Endothelial cell of umbilical vein (primary cell): ENCODE data around the gene NKRF. TPM values are rescaled to one million over a fixed set of nuclear protein-coding genes. Genes with fewer than 3 reads are reported as not detected.

Source experiments
- BruUV-seq: library from RNA; stranded (reverse); fragments of 400-500 nt; replicated peaks from 2 replicates; lab custom pipeline; 2021; lab: Mats Ljungman, UMichigan
- CTCF ChIA-PET: fragments of 300-600, 350-600 bp; sonication (Branson Sonifier 250); formaldehyde crosslinking; loops from one replicate; lab custom pipeline; 2021; ENCODE audit warnings: antibody characterized with exemption, inconsistent platforms; lab: Charles Lee
- POLR2A ChIA-PET: fragments of 300-600, 350-600 bp; sonication (Branson Sonifier 250); formaldehyde crosslinking; loops from one replicate; lab custom pipeline; 2021; ENCODE audit warnings: antibody characterized with exemption, inconsistent platforms; lab: Charles Lee
- DNase-seq: peaks from one replicate; pipeline ENCODE4 v3.0.0-alpha.2; 2011; ENCODE audit warnings: low read depth, low spot score
- FAIRE-seq: peaks from 2 replicates; lab custom pipeline; 2011; peaks lifted over from hg19 to GRCh38; lab: Jason Lieb, UNC
- H2AFZ ChIP-seq: 2 replicates; pipeline ENCODE4 v1.6.0; 2012; ENCODE audit warnings: low read depth, low read length, control low read depth, inconsistent platforms
- H3K27ac ChIP-seq: 2 replicates; pipeline ENCODE4 v1.5.1; 2011; ENCODE audit warnings: low read depth, mild to moderate bottlenecking, control low read depth, low read length, moderate library complexity; ENCODE audit not compliant: insufficient read depth
- H3K27me3 ChIP-seq, 2 experiments: 2 replicates each; pipeline versions ENCODE4 v1.6.0 to v1.6.1; 2011; ENCODE audit warnings: low read length in 2 of 2, mixed read lengths in 1 of 2; ENCODE audit not compliant: control insufficient read depth in 2 of 2, insufficient read depth in 2 of 2
- H3K36me3 ChIP-seq, 2 experiments: 2 replicates in 1 of 2; 3 replicates in 1 of 2; pipeline ENCODE4 v1.5.1; 2011; ENCODE audit warnings: low read length in 2 of 2, mild to moderate bottlenecking in 1 of 2, moderate library complexity in 1 of 2; ENCODE audit not compliant: control insufficient read depth in 2 of 2, insufficient read depth in 2 of 2; ENCODE audit errors: extremely low read depth in 1 of 2
- H3K4me1 ChIP-seq: 3 replicates; pipeline ENCODE4 v1.5.1; 2011; ENCODE audit warnings: mild to moderate bottlenecking, low read length; ENCODE audit not compliant: control insufficient read depth, insufficient read depth; ENCODE audit errors: extremely low read depth
- H3K4me2 ChIP-seq: 2 replicates; pipeline ENCODE4 v1.6.1; 2011; ENCODE audit warnings: low read length, control low read depth, mixed read lengths; ENCODE audit not compliant: insufficient read depth
- H3K4me3 ChIP-seq, 3 experiments: fragments of 200-600 bp in 1 of 3; sonication (generic), shearing (Covaris generic) in 1 of 3; replicated peaks in 1 of 3; 2 replicates each; pipeline ENCODE4 v1.5.1; 2011 to 2016; ENCODE audit warnings: control low read depth in 3 of 3, low read length in 3 of 3, mild to moderate bottlenecking in 2 of 3, inconsistent platforms in 1 of 3, low read depth in 1 of 3, moderate library complexity in 1 of 3; ENCODE audit not compliant: insufficient read depth in 1 of 3
- H3K79me2 ChIP-seq: 2 replicates; pipeline ENCODE4 v1.6.0; 2012; ENCODE audit warnings: low read length, inconsistent platforms; ENCODE audit not compliant: control insufficient read depth, insufficient read depth
- H3K9ac ChIP-seq: replicated peaks from 2 replicates; pipeline ENCODE3; 2011; ENCODE audit warnings: low read length, control low read depth; ENCODE audit not compliant: insufficient read depth; ENCODE audit errors: extremely low read depth
- H3K9me1 ChIP-seq: replicated peaks from 3 replicates; pipeline ENCODE4 v1.6.0; 2011; ENCODE audit warnings: mild to moderate bottlenecking, low read length; ENCODE audit not compliant: control insufficient read depth, insufficient read depth; ENCODE audit errors: extremely low read depth
- H3K9me3 ChIP-seq: replicated peaks from 2 replicates; pipeline ENCODE4 v1.5.1; 2012; ENCODE audit warnings: low read length, inconsistent platforms; ENCODE audit not compliant: control insufficient read depth, insufficient read depth
- H4K20me1 ChIP-seq: replicated peaks from 2 replicates; pipeline ENCODE3; 2011; ENCODE audit warnings: mild to moderate bottlenecking, low read length; ENCODE audit not compliant: control insufficient read depth, insufficient read depth; ENCODE audit errors: extremely low read depth
- EZH2 ChIP-seq: IDR thresholded peaks from 2 replicates; pipeline ENCODE4 v1.6.1; 2012; ENCODE audit warnings: borderline replicate concordance, low read depth, mild to moderate bottlenecking, moderate library complexity, low read length, inconsistent platforms; ENCODE audit not compliant: severe bottlenecking
- FOS ChIP-seq: IDR thresholded peaks from 2 replicates; pipeline ENCODE4 v1.6.1; 2011; ENCODE audit warnings: mild to moderate bottlenecking, low read length, moderate library complexity, borderline replicate concordance; ENCODE audit not compliant: insufficient read depth
- GATA2 ChIP-seq: IDR thresholded peaks from 2 replicates; pipeline ENCODE4 v1.7.0; 2011; ENCODE audit warnings: low read depth, mild to moderate bottlenecking, moderate library complexity, mixed read lengths, low read length; ENCODE audit not compliant: insufficient read length, insufficient read depth
- JUN ChIP-seq: IDR thresholded peaks from 2 replicates; pipeline ENCODE4 v1.6.1; 2011; ENCODE audit warnings: borderline replicate concordance, low read depth; ENCODE audit not compliant: insufficient read length, insufficient read depth
- MYC ChIP-seq: IDR thresholded peaks from one replicate; pipeline ENCODE4 v1.6.1; 2011; ENCODE audit warnings: mild to moderate bottlenecking, low read depth, low read length
- POLR2A ChIP-seq: IDR thresholded peaks from 2 replicates; pipeline ENCODE4 v1.6.1; 2012; ENCODE audit warnings: low read depth, mild to moderate bottlenecking, control low read depth, low read length
- POLR2AphosphoS5 ChIP-seq: IDR thresholded peaks from 2 replicates; pipeline ENCODE4 v1.6.1; 2012; ENCODE audit warnings: low read depth, mild to moderate bottlenecking, control low read depth, low read length, moderate library complexity; ENCODE audit not compliant: insufficient read depth
- dilution Hi-C: fragments of 300-500 bp; cut with MboI; formaldehyde crosslinking; loops from one replicate; pipeline ENCODE4 v1.15.0; 2019; ENCODE audit warnings: low sequenced_read_pairs; ENCODE audit not compliant: extremely low pct_ligation_motif_present
- intact Hi-C: fragments of 100-400 bp; cut with micrococcal nuclease; formaldehyde crosslinking; loops from one replicate; pipeline ENCODE4 v1.10.0; 2022
- polyA plus RNA-seq, 4 experiments: library from polyadenylated mRNA; depleted of rRNA in 3 of 4; stranded (reverse) in 3 of 4; unstranded in 1 of 4; fragments of >200 nt; gene quantifications; 2 replicates each; pipeline versions ENCODE4 v1.2.1 to v1.2.3, GENCODE V29; 2011 to 2012; ENCODE audit warnings: missing spikeins in 1 of 4
- total RNA-seq: library from RNA; stranded (reverse); gene quantifications from 2 replicates; pipeline ENCODE4 v1.2.3, GENCODE V29; 2021
- TF ChIP-seq, protein P1 (sequence below): IDR thresholded peaks from 2 replicates; pipeline ENCODE4 v1.6.1; 2011; ENCODE audit not compliant: insufficient read depth, insufficient read length
- TF ChIP-seq, protein P2 (sequence below), 2 donors: IDR thresholded peaks; 1 replicate in 1 of 2; 2 replicates in 1 of 2; pipeline ENCODE4 v1.5.1; 2011; ENCODE audit warnings: low read length in 2 of 2, mild to moderate bottlenecking in 2 of 2, moderate library complexity in 2 of 2, control low read depth in 1 of 2, inconsistent platforms in 1 of 2, low read depth in 1 of 2; ENCODE audit not compliant: insufficient read depth in 1 of 2; ENCODE audit errors: extremely low read depth in 1 of 2

The NKRF gene
- total and polyA plus RNA-seq, 2 donors (not counting 3 experiments of a cell fraction or from before 2014, with no cell fraction given) = 2.8 to 12.0 TPM

DNA sequence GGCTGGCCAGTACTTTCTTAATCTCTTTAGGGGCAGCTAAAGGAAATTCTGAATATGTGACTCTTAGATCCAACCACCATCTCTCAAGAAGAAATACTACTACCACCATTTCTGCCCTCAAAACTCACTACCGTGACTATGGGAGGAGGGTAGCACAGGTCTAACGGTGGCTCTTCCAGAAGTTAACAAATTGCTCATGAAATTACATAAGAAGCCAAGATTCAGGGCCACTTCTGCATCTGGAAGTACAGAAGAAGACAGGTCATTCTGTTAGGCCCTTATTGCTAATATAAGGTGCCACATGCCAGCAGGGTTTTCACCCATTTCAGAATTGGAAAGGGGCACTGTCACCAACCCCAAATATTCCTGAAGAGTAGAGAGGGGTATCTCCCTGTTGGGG lies 19.6 kb upstream of the NKRF start:
- FAIRE-seq (no peak), DNase-seq (no peak)
- H3K4me3 ChIP-seq = no peak overlapping the region
- intact Hi-C loops = no loop called here
- POLR2A ChIA-PET = no interaction called here
- CTCF ChIA-PET = interaction anchor here (1.2 kb wide), 1 partner anchor 16 kb away, joined by 7 read pairs; no protein-coding TSS in a partner anchor
- no peak overlapping the region for H3K27ac ChIP-seq
- H3K9me1 ChIP-seq = no peaks in the 10 kb centered on the region
- no peaks in the 10 kb centered on the region for H3K9me3 ChIP-seq
- dilution Hi-C loops = no loop called here
- no peaks in the 10 kb centered on the region for H4K20me1 ChIP-seq
- H3K4me2 ChIP-seq = no peak overlapping the region
- peaks cover 18% of the 10 kb centered on the region for H3K4me1 ChIP-seq
- TF ChIP-seq MYC (no peak), POLR2A (no peak), EZH2 (no peak), JUN (no peak), FOS (no peak), POLR2AphosphoS5 (no peak), GATA2 (no peak)
- TF ChIP-seq, protein P1, sequence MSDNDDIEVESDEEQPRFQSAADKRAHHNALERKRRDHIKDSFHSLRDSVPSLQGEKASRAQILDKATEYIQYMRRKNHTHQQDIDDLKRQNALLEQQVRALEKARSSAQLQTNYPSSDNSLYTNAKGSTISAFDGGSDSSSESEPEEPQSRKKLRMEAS = no peak
- TF ChIP-seq, protein P2, sequence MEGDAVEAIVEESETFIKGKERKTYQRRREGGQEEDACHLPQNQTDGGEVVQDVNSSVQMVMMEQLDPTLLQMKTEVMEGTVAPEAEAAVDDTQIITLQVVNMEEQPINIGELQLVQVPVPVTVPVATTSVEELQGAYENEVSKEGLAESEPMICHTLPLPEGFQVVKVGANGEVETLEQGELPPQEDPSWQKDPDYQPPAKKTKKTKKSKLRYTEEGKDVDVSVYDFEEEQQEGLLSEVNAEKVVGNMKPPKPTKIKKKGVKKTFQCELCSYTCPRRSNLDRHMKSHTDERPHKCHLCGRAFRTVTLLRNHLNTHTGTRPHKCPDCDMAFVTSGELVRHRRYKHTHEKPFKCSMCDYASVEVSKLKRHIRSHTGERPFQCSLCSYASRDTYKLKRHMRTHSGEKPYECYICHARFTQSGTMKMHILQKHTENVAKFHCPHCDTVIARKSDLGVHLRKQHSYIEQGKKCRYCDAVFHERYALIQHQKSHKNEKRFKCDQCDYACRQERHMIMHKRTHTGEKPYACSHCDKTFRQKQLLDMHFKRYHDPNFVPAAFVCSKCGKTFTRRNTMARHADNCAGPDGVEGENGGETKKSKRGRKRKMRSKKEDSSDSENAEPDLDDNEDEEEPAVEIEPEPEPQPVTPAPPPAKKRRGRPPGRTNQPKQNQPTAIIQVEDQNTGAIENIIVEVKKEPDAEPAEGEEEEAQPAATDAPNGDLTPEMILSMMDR (IDR thresholded peaks at IDR 0.05; ENCODE audit: extremely low read depth in 1 of 2, insufficient read depth in 1 of 2, low read depth in 1 of 2, low read length in 2 of 2) = no peak
- H3K27me3 ChIP-seq = no peaks in the 10 kb centered on the region
- H3K36me3 ChIP-seq = no peaks in the 10 kb centered on the region
- H3K79me2 ChIP-seq = no peaks in the 10 kb centered on the region
- no TSS peak for BruUV-seq
- H3K9ac ChIP-seq = no peak overlapping the region
- no peak overlapping the region for H2AFZ ChIP-seq
